MM.1S (cell line): ENCODE results near the gene BTBD9.

Experiments used
- DNase-seq: peaks from one replicate; pipeline ENCODE4 v3.0.0-alpha.2; 2015
- H2AFZ ChIP-seq: fragments of 300-600 bp; sonication (generic); 2 replicates; pipeline ENCODE4 v1.6.0; 2016; ENCODE audit warnings: antibody characterized with exemption, low read length
- H3F3A ChIP-seq: fragments of 300-600 bp; sonication (generic); 2 replicates; pipeline ENCODE4 v1.6.1; 2016; ENCODE audit warnings: mild to moderate bottlenecking, antibody characterized with exemption, low read length, moderate library complexity, mixed read lengths; ENCODE audit not compliant: insufficient read depth
- H3K27ac ChIP-seq: fragments of 300-600 bp; sonication (generic); 2 replicates; pipeline ENCODE4 v1.5.1; 2016; ENCODE audit warnings: mild to moderate bottlenecking, low read length
- H3K27me3 ChIP-seq: fragments of 300-600 bp; sonication (generic); replicated peaks from 2 replicates; pipeline ENCODE4 v1.6.0; 2016; ENCODE audit warnings: low read length; ENCODE audit not compliant: insufficient read depth
- H3K36me3 ChIP-seq: fragments of 300-600 bp; sonication (generic); replicated peaks from 2 replicates; pipeline ENCODE4 v1.6.1; 2016; ENCODE audit warnings: mild to moderate bottlenecking, low read length, mixed read lengths; ENCODE audit not compliant: insufficient read depth
- H3K4me1 ChIP-seq: fragments of 300-600 bp; sonication (generic); 2 replicates; pipeline ENCODE4 v1.6.1; 2016; ENCODE audit warnings: low read length, mixed read lengths
- H3K4me2 ChIP-seq: fragments of 300-600 bp; sonication (generic); 2 replicates; pipeline ENCODE4 v1.6.0; 2016; ENCODE audit warnings: low read depth, low read length
- H3K4me3 ChIP-seq: fragments of 300-600 bp; sonication (generic); 2 replicates; pipeline ENCODE4 v1.5.1; 2016; ENCODE audit warnings: low read length, mixed read lengths
- H3K79me2 ChIP-seq: fragments of 300-600 bp; sonication (generic); 2 replicates; pipeline ENCODE4 v1.6.1; 2016; ENCODE audit warnings: mixed run types, low read length, mixed read lengths
- H3K9ac ChIP-seq: fragments of 300-600 bp; sonication (generic); 2 replicates; pipeline ENCODE4 v1.6.1; 2016; ENCODE audit warnings: low read length, mixed read lengths
- H3K9me2 ChIP-seq: fragments of 300-600 bp; sonication (generic); replicated peaks from 2 replicates; pipeline ENCODE4 v1.6.1; 2016; ENCODE audit warnings: mild to moderate bottlenecking, low read length, mixed read lengths; ENCODE audit not compliant: insufficient read depth
- H3K9me3 ChIP-seq: fragments of 300-600 bp; sonication (generic); replicated peaks from 2 replicates; pipeline ENCODE4 v1.6.1; 2016; ENCODE audit warnings: mild to moderate bottlenecking, low read length, mixed read lengths; ENCODE audit not compliant: insufficient read depth
- H4K20me1 ChIP-seq: fragments of 300-600 bp; sonication (generic); 2 replicates; pipeline ENCODE4 v1.6.1; 2016; ENCODE audit warnings: mild to moderate bottlenecking, low read length, moderate library complexity, mixed read lengths; ENCODE audit not compliant: insufficient read depth
- CTCF ChIP-seq: fragments of 300-600 bp; sonication (generic); IDR thresholded peaks from 2 replicates; pipeline ENCODE4 v1.5.1; 2016; ENCODE audit warnings: antibody characterized with exemption, low read length, mixed read lengths
- EZH2 ChIP-seq: fragments of 300-600 bp; sonication (generic); optimal IDR thresholded peaks from 2 replicates; pipeline ENCODE3; 2017; ENCODE audit warnings: low read depth, mild to moderate bottlenecking, antibody characterized with exemption, low read length, mixed read lengths
- EZH2phosphoT487 ChIP-seq: fragments of 300-600 bp; sonication (generic); IDR thresholded peaks from 2 replicates; pipeline ENCODE4 v1.6.1; 2018; ENCODE audit warnings: antibody characterized with exemption, low read length

Gene BTBD9

DNA sequence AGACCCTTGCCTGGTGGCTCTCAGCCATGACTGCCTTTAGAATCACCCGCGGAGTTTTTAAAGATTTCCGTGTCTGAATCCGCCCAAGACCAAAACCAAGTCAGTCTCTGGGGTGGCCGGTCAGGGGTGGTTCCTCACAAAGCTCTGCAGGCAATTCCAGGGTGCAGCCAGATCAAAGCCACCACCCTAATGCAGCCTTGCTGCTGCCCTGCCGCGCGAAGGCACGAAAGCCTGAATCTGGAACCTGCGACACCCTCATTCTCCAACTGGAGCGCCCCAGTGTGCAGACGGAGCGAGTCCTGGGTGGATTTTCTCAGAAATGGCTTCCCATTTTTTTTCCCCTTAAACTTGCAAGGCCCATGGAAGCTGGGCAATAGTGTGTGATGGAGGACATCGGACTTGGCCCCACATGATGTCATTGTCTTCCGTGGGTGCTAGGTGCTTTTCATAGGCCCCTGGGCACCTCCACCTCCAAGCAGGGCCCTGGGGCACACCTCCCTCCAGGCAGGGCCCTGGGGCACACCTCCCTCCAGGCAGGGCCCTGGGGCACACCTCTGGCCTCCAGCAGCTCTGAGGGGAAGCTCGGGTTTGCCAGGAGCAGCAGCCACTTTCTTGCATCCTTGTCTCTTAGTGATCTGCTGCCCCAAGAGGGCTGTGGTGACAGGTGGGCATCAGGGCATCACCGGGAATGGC lies 477.1 kb downstream of the BTBD9 start:
- H3F3A ChIP-seq, result no peaks in the 10 kb centered on the region
- no peaks in the 10 kb centered on the region for H3K9me2 ChIP-seq
- H3K4me1 ChIP-seq, result no peaks in the 10 kb centered on the region
- TF ChIP-seq CTCF, result no peak
- TF ChIP-seq EZH2, result no peak
- TF ChIP-seq EZH2phosphoT487, result no peak
- H3K36me3 ChIP-seq, result no peaks in the 10 kb centered on the region
- no peaks in the 10 kb centered on the region for H3K9me3 ChIP-seq
- no peaks in the 10 kb centered on the region for H3K27me3 ChIP-seq
- no peak for DNase-seq
- H4K20me1 ChIP-seq, result no peaks in the 10 kb centered on the region
- no peak overlapping the region for H2AFZ ChIP-seq
- H3K9ac ChIP-seq, result no peak overlapping the region
- H3K27ac ChIP-seq, result no peak overlapping the region
- no peaks in the 10 kb centered on the region for H3K79me2 ChIP-seq
- H3K4me2 ChIP-seq, result no peak overlapping the region
- no peak overlapping the region for H3K4me3 ChIP-seq

- no peak overlapping the region for H3K9ac ChIP-seq
- no peaks in the 10 kb centered on the region for H3K9me2 ChIP-seq
- TF ChIP-seq CTCF, result no peak
- no peak for TF ChIP-seq EZH2phosphoT487
- TF ChIP-seq EZH2, result no peak
- no peaks in the 10 kb centered on the region for H3K4me1 ChIP-seq
- H3K27me3 ChIP-seq, result no peaks in the 10 kb centered on the region
- H3K9me3 ChIP-seq, result no peaks in the 10 kb centered on the region
- DNase-seq, result no peak
- H2AFZ ChIP-seq, result no peak overlapping the region
- H3K4me2 ChIP-seq, result no peak overlapping the region
- no peak overlapping the region for H3K4me3 ChIP-seq
- H3K36me3 ChIP-seq, result no peaks in the 10 kb centered on the region
- H3F3A ChIP-seq, result no peaks in the 10 kb centered on the region
- H3K27ac ChIP-seq, result no peak overlapping the region
- no peaks in the 10 kb centered on the region for H4K20me1 ChIP-seq
- no peaks in the 10 kb centered on the region for H3K79me2 ChIP-seq
Observed at GRCh38 chr6:38161754-38162492, 477.8 kb downstream of the BTBD9 start.

DNA sequence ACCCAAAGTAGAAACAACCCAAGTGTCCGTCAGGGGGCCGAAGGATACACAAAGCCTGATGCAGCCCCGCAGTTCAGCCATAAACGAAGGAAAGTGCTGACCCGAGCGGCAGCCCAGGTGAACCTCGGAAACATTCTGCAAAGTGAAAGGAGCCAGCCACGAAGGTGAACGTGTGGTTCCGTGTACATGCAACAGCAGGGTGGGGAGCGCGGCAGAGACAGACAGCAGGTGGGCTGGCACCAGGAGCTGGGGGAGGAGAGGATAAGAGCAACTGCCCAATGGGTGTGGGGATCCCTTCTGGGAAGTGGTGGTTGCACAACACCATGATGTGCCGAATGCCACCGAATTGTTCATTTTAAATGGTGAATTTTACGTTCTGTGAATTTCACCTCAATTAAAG lies 478.4 kb downstream of the BTBD9 start:
- Histone ChIP-seq H3K4me3 (no peak overlapping the region), H3K4me2 (no peak overlapping the region), H4K20me1 (no peaks in the 10 kb centered on the region), H3K36me3 (no peaks in the 10 kb centered on the region), H3K4me1 (no peaks in the 10 kb centered on the region), H3F3A (no peaks in the 10 kb centered on the region), H3K27me3 (no peaks in the 10 kb centered on the region), H3K9ac (no peak overlapping the region), H2AFZ (no peak overlapping the region), H3K79me2 (no peaks in the 10 kb centered on the region), H3K9me3 (no peaks in the 10 kb centered on the region), H3K27ac (no peak overlapping the region), H3K9me2 (no peaks in the 10 kb centered on the region)
- DNase-seq, result no peak
- no peak for TF ChIP-seq EZH2
- no peak for TF ChIP-seq CTCF
- no peak for TF ChIP-seq EZH2phosphoT487
